Activated naive CD8-positive, alpha-beta T cell (primary cell): Measurements from ENCODE around the gene PLCB3.

Experiments
- H3K27ac Mint-ChIP-seq: one replicate; pipeline ENCODE4 v1.8.0; 2021; ENCODE audit warnings: mixed read lengths
- H3K27me3 Mint-ChIP-seq: one replicate; pipeline ENCODE4 v1.8.0; 2021; ENCODE audit warnings: mixed read lengths
- H3K36me3 Mint-ChIP-seq: one replicate; pipeline ENCODE4 v1.8.0; 2021; ENCODE audit warnings: mixed read lengths
- H3K4me1 Mint-ChIP-seq: one replicate; pipeline ENCODE4 v1.8.0; 2021; ENCODE audit warnings: low read depth, mixed read lengths
- H3K4me3 Mint-ChIP-seq: one replicate; pipeline ENCODE4 v1.8.0; 2021; ENCODE audit warnings: mild to moderate bottlenecking, mixed read lengths
- H3K9me3 Mint-ChIP-seq: one replicate; pipeline ENCODE4 v1.8.0; 2021; ENCODE audit warnings: low read depth, mixed read lengths

Gene PLCB3

DNA sequence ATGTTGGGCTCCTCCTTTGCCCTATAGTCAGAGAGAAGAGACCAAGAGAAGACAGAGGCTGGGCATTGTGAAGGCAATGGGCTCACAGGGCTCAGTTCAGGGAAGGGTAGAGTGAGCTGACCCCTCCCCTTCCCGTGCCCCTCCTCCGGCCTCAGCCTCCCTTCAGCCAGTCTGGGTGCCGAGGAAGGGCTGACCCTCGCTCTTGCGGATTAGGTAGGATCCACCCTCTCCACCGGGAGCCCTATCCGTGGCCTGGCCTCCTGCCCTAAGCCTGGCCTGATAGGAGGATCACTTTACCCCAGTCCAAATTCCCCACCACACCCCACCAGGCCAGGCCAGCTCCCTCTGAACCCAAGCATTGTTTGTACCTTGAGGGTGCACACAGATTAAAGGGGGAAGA lies 2.8 kb upstream of the PLCB3 start:
- no peak overlapping the region for H3K4me3 Mint-ChIP-seq
- peaks cover 18% of the 10 kb centered on the region for H3K4me1 Mint-ChIP-seq
- no peaks in the 10 kb centered on the region for H3K9me3 Mint-ChIP-seq
- H3K27me3 Mint-ChIP-seq = no peaks in the 10 kb centered on the region
- no peaks in the 10 kb centered on the region for H3K36me3 Mint-ChIP-seq
- H3K27ac Mint-ChIP-seq = no peak overlapping the region

DNA sequence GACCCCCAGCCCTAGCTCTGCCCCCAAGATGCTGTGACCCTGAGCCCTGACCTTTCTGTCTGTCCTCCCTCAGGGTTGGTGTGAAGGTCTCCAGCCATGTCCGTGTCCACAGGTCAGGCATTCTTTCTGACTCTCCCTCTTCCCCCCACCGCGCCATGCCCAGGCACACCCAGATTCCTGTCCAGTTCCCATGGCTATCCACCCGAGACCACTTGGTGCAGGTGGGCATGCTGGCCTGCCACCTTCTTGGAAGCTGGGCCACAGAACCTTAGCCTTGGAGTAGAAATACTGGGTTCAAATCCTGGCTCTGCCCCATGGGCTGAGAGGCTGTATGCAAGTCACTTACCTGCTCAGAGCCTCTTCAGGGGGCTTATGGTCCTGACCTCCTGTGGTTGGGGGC lies 2.3 kb upstream of the PLCB3 start:
- no peaks in the 10 kb centered on the region for H3K9me3 Mint-ChIP-seq
- peaks cover 15% of the 10 kb centered on the region for H3K4me1 Mint-ChIP-seq
- no peak overlapping the region for H3K27ac Mint-ChIP-seq
- no peak overlapping the region for H3K4me3 Mint-ChIP-seq
- H3K36me3 Mint-ChIP-seq = no peaks in the 10 kb centered on the region
- no peaks in the 10 kb centered on the region for H3K27me3 Mint-ChIP-seq

GRCh38 chr11:64249563-64250414 lies 1.5 kb upstream of the PLCB3 start:
- Mint-ChIP-seq H3K27ac (peak overlapping the region; percentile 22), H3K4me3 (peak overlapping the region; percentile 58), H3K9me3 (no peaks in the 10 kb centered on the region), H3K27me3 (no peaks in the 10 kb centered on the region), H3K36me3 (no peaks in the 10 kb centered on the region), H3K4me1 (peaks cover 15% of the 10 kb centered on the region)

DNA sequence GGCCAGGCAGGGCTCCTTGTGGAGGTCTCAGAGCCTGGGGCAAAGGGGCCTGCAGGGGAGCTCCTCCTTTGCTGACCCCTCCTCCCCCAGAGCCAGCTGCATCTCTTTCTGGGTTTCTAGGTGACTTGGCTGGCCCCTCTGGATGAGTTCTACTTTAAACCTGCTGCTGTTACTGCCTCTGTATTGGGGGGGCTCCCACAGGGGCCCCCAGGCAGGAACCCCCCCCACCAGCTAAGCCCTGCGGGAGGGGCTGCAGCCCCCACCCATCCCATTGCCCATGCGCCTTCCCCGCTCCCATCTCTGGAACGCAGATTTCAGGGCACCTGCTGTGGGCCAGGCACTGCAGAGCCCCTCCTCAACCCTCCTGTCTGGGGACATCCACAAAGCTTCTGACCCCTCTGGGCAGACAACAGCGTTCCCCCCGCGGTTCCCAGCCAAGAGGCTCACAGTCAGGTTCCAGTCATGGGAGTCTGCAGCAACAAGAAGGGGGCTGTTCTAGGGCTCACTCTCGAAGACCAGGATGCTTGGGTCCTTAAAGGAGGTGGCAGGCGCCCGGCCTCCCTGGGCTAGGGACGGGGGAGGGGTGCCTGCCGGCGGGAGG lies 815 bp upstream of the PLCB3 start:
- Mint-ChIP-seq H3K27ac (no peak overlapping the region), H3K36me3 (no peaks in the 10 kb centered on the region), H3K27me3 (no peaks in the 10 kb centered on the region), H3K4me1 (peaks cover 15% of the 10 kb centered on the region), H3K4me3 (peak overlapping the region; percentile 82), H3K9me3 (no peaks in the 10 kb centered on the region)

DNA sequence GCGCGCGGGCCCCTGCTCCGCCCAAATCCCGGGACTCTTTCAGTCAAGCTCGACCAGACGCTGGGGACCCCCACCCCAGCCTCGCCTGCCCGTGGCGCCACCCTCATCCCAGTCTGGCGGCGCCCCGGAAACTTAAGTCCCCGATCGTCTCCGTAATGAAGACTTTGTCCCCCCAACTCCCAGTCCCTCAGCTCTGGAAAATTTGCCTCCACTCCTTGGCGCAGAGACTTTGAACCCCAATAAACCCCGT lies 348 bp downstream of the PLCB3 start:
- H3K27me3 Mint-ChIP-seq = no peaks in the 10 kb centered on the region
- H3K4me3 Mint-ChIP-seq = peak overlapping the region; percentile 89
- H3K36me3 Mint-ChIP-seq = no peaks in the 10 kb centered on the region
- H3K4me1 Mint-ChIP-seq = peaks cover 15% of the 10 kb centered on the region
- H3K9me3 Mint-ChIP-seq = no peaks in the 10 kb centered on the region
- H3K27ac Mint-ChIP-seq = peak overlapping the region; percentile 41

DNA sequence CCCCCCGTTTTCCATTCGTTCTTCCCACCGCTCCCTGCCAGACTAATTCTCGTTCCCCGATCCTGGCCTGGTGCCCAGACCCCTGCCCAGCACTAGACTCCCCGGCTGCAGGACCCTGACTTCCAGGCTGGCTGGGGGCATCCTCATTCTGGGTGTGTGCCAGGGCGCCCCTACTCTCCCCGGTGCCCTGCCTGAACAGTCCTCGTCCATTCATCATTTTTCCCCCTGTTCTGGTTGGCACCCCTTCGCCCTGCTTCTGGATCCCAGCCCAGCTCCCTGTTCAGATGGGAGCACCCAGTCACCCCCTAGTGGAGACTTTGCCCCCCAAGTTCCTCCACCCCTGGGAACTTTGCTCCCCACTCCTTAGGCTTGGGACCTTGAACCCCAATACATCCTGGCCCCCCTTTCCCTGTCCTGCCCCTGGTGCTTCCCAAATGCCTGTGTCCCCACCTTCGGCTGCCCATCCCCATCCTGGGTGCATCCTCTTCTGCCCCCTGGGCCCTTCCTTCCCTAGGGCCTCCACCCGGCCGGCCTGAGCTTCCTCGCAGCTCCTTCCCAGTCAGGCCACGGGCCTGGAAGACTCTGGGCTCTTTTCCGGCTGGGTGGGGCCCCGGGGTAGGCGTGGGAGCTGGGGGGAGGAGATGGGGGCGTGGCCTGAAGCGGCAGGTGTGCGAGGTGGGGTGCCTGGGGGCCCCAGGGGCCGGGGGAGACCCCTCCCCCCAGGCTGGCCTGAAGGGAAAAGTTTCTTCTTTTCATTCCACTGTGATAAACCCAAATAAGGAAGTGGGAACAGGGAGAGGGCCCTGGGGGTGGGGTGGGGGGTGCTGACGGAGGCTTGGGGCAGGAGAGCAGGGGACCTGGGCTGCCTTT lies 908 bp downstream of the PLCB3 start:
- H3K27me3 Mint-ChIP-seq = no peaks in the 10 kb centered on the region
- H3K4me1 Mint-ChIP-seq = peaks cover 15% of the 10 kb centered on the region
- no peaks in the 10 kb centered on the region for H3K36me3 Mint-ChIP-seq
- H3K27ac Mint-ChIP-seq = peak overlapping the region; percentile 41
- H3K9me3 Mint-ChIP-seq = no peaks in the 10 kb centered on the region
- H3K4me3 Mint-ChIP-seq = peak overlapping the region; percentile 89

- Mint-ChIP-seq H3K4me3 (peak overlapping the region; percentile 32), H3K36me3 (no peaks in the 10 kb centered on the region), H3K27ac (no peak overlapping the region), H3K9me3 (no peaks in the 10 kb centered on the region), H3K27me3 (no peaks in the 10 kb centered on the region), H3K4me1 (peaks cover 12% of the 10 kb centered on the region)
These were observed 1.7 kb downstream of the PLCB3 start for GRCh38 chr11:64253043-64253442.

- Mint-ChIP-seq H3K27ac (no peak overlapping the region), H3K4me3 (peak overlapping the region; percentile 32), H3K27me3 (no peaks in the 10 kb centered on the region), H3K9me3 (no peaks in the 10 kb centered on the region), H3K4me1 (peaks cover 12% of the 10 kb centered on the region), H3K36me3 (no peaks in the 10 kb centered on the region)
These were observed 2.2 kb downstream of the PLCB3 start for GRCh38 chr11:64253481-64253880.

GRCh38 chr11:64254326-64254725 lies 3.0 kb downstream of the PLCB3 start:
- Mint-ChIP-seq H3K9me3 (no peaks in the 10 kb centered on the region), H3K27ac (no peak overlapping the region), H3K4me3 (no peak overlapping the region), H3K36me3 (peaks cover 1% of the 10 kb centered on the region), H3K4me1 (peaks cover 12% of the 10 kb centered on the region), H3K27me3 (no peaks in the 10 kb centered on the region)

DNA sequence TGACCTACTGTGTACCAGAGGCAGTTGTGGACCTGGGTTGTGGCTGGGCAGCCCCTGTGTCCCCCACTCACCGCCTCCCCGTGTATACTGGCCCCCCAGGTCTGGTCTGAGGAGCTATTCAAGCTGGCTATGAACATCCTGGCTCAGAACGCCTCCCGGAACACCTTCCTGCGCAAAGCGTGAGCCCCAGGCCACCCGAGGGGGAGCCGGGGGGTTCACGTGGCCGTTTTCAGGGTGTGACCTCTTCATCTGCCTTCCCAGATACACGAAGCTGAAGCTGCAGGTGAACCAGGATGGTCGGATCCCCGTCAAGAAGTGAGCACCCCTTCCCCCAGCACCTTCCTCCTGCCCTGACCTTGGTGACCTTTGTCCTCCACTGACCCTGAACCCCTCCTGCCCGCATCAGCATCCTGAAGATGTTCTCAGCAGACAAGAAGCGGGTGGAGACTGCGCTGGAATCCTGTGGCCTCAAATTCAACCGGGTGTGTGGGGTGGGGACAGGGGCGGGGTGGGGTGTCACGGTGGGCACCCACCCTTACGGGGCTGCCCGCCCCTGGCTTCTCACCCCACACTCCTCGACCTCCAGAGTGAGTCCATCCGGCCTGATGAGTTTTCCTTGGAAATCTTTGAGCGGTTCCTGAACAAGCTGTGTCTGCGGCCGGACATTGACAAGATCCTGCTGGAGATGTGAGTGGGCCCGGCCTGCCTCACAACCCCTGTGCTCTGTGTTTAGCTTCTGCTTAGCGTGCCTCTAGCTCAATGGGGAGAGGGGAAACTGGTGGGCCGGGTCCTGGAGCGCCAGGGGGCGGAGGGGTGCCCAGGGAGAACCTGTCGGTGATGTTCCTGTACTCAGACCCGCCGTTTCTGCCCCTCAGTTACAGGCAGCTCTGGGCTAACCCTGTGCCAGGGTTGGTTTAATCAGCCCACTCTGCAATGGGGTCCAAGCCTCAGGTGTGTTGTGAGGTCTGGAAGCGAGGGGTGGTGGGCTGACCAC lies 4.1 kb downstream of the PLCB3 start:
- Mint-ChIP-seq H3K4me1 (peaks cover 16% of the 10 kb centered on the region), H3K9me3 (no peaks in the 10 kb centered on the region), H3K4me3 (no peak overlapping the region), H3K27me3 (no peaks in the 10 kb centered on the region), H3K27ac (no peak overlapping the region), H3K36me3 (peaks cover 5% of the 10 kb centered on the region)

- H3K9me3 Mint-ChIP-seq = no peaks in the 10 kb centered on the region
- H3K4me1 Mint-ChIP-seq = peaks cover 14% of the 10 kb centered on the region
- no peak overlapping the region for H3K27ac Mint-ChIP-seq
- H3K4me3 Mint-ChIP-seq = no peak overlapping the region
- H3K27me3 Mint-ChIP-seq = no peaks in the 10 kb centered on the region
- H3K36me3 Mint-ChIP-seq = peaks cover 5% of the 10 kb centered on the region
These were observed 5.0 kb downstream of the PLCB3 start for GRCh38 chr11:64256300-64256699.

DNA sequence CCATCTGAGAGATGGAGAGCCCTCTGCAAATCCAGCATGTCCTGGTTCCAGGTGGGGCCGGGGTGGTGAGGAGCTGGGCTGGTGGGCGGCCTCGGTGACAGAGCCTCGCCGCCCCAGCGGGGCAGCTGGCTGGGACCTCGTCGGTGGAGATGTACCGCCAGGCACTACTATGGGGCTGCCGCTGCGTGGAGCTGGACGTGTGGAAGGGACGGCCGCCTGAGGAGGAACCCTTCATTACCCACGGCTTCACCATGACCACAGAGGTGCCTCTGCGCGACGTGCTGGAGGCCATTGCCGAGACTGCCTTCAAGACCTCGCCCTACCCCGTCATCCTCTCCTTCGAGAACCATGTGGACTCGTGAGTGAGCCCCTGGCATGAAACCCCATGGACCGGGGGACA lies 7.0 kb downstream of the PLCB3 start:
- no peaks in the 10 kb centered on the region for H3K27me3 Mint-ChIP-seq
- H3K9me3 Mint-ChIP-seq = no peaks in the 10 kb centered on the region
- H3K36me3 Mint-ChIP-seq = peaks cover 5% of the 10 kb centered on the region
- H3K4me3 Mint-ChIP-seq = no peak overlapping the region
- H3K4me1 Mint-ChIP-seq = peaks cover 7% of the 10 kb centered on the region
- no peak overlapping the region for H3K27ac Mint-ChIP-seq

DNA sequence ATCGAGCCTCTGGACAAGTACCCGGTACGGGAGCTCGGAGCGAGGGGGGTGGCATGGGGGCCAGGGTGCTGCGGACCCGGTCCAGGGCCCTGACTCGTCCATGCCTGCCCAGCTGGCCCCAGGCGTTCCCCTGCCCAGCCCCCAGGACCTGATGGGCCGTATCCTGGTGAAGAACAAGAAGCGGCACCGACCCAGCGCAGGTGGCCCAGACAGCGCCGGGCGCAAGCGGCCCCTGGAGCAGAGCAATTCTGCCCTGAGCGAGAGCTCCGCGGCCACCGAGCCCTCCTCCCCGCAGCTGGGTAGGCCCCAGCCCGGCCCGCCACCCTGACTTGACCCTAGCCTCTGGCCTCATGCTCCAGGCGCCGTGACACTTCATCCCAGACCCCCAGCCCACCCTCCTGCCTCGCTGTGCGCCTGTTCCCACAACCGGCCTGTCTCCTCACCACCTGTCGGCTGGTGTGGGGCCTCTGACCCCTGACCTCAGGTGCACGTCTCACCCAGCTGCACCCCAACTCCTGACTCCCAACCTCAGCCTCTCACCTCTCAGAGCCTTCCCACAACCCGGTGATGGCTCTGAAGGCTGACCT lies 7.7 kb downstream of the PLCB3 start:
- Mint-ChIP-seq H3K36me3 (peaks cover 5% of the 10 kb centered on the region), H3K9me3 (no peaks in the 10 kb centered on the region), H3K4me1 (peaks cover 7% of the 10 kb centered on the region), H3K27ac (no peak overlapping the region), H3K27me3 (no peaks in the 10 kb centered on the region), H3K4me3 (no peak overlapping the region)

- peaks cover 5% of the 10 kb centered on the region for H3K36me3 Mint-ChIP-seq
- no peak overlapping the region for H3K27ac Mint-ChIP-seq
- H3K4me3 Mint-ChIP-seq = no peak overlapping the region
- H3K4me1 Mint-ChIP-seq = peaks cover 7% of the 10 kb centered on the region
- H3K9me3 Mint-ChIP-seq = no peaks in the 10 kb centered on the region
- no peaks in the 10 kb centered on the region for H3K27me3 Mint-ChIP-seq
These were observed 8.3 kb downstream of the PLCB3 start for GRCh38 chr11:64259533-64260067.
